AG08395 (cell line): Measurements from ENCODE around the gene PTGER4.
"Not testable (repeated sequence)": the region's sequence is repeated elsewhere in the genome, so short reads cannot be mapped to it uniquely, and the experiment has no call there.

Source experiments
- DNase-seq: peaks from one replicate; pipeline ENCODE4 v3.0.0; 2012; ENCODE audit warnings: mixed read lengths, low spot score

PTGER4 gene

GRCh38 chr5:40679913-40680681 lies at the start of gene PTGER4:
Gene PTGER4 (plus strand): TSS chr5:40679915. CDS start chr5:40680994, 1,079 bp downstream.
- no peak for DNase-seq

GRCh38 chr5:40630126-40630525 lies 49.6 kb upstream of the PTGER4 start:
- DNase-seq: no peak

- no peak for DNase-seq
Measured at GRCh38 chr5:40631236-40631635, 48.5 kb upstream of the PTGER4 start.

GRCh38 chr5:40634154-40634553 lies 45.6 kb upstream of the PTGER4 start:
- DNase-seq: no peak

- DNase-seq: no peak
Measured at GRCh38 chr5:40634593-40634992, 45.1 kb upstream of the PTGER4 start.

- not testable (repeated sequence) for DNase-seq
Measured at GRCh38 chr5:40639531-40639930, 40.2 kb upstream of the PTGER4 start.

GRCh38 chr5:40646266-40646665 lies 33.4 kb upstream of the PTGER4 start:
- DNase-seq: no peak

GRCh38 chr5:40648150-40648549 lies 31.6 kb upstream of the PTGER4 start:
- no peak for DNase-seq

- no peak for DNase-seq
Measured at GRCh38 chr5:40649463-40650030, 30.2 kb upstream of the PTGER4 start.

GRCh38 chr5:40651201-40651600 lies 28.5 kb upstream of the PTGER4 start:
- DNase-seq: no peak

- no peak for DNase-seq
Measured at GRCh38 chr5:40652441-40653220, 27.1 kb upstream of the PTGER4 start.

- DNase-seq: no peak
Measured at GRCh38 chr5:40653221-40654022, 26.3 kb upstream of the PTGER4 start.

GRCh38 chr5:40654377-40654991 lies 25.2 kb upstream of the PTGER4 start:
- DNase-seq: no peak

- no peak for DNase-seq
Measured at GRCh38 chr5:40655138-40655537, 24.6 kb upstream of the PTGER4 start.

GRCh38 chr5:40656091-40656490 lies 23.6 kb upstream of the PTGER4 start:
- not testable (repeated sequence) for DNase-seq

GRCh38 chr5:40656766-40657165 lies 22.9 kb upstream of the PTGER4 start:
- no peak for DNase-seq

GRCh38 chr5:40660751-40661150 lies 19.0 kb upstream of the PTGER4 start:
- no peak for DNase-seq

GRCh38 chr5:40665635-40666298 lies 13.9 kb upstream of the PTGER4 start:
- DNase-seq: no peak

- DNase-seq: no peak
Measured at GRCh38 chr5:40666657-40667056, 13.1 kb upstream of the PTGER4 start.

- DNase-seq: no peak
Measured at GRCh38 chr5:40667161-40667663, 12.5 kb upstream of the PTGER4 start.
